Colonic mucosa (tissue), 4 donors: ENCODE results near the gene RTCB. TPM values are rescaled to one million over a fixed set of nuclear protein-coding genes. Genes with fewer than 3 reads are reported as not detected.
"Not testable (repeated sequence)": the region's sequence is repeated elsewhere in the genome, so short reads cannot be mapped to it uniquely, and the experiment has no call there.

Source experiments
- DNase-seq: peaks from one replicate; pipeline ENCODE4 v3.0.0-alpha.2; 2020
- H3K27ac ChIP-seq: fragments of 200-600 bp; one replicate; pipeline ENCODE4 v1.8.0; 2021
- H3K27me3 ChIP-seq: fragments of 200-600 bp; one replicate; pipeline ENCODE4 v1.8.0; 2021
- H3K36me3 ChIP-seq: fragments of 200-600 bp; one replicate; pipeline ENCODE4 v1.8.0; 2021
- H3K4me1 ChIP-seq: fragments of 200-600 bp; one replicate; pipeline ENCODE4 v1.8.0; 2021; ENCODE audit warnings: mild to moderate bottlenecking
- H3K4me3 ChIP-seq: fragments of 200-600 bp; one replicate; pipeline ENCODE4 v1.8.0; 2021
- H3K9ac ChIP-seq, 2 donors: one replicate each; pipeline ENCODE4 v1.7.0; 2013; ENCODE audit warnings: control low read depth in 2 of 2, low read depth in 2 of 2, low read length in 2 of 2
- H3K9me3 ChIP-seq: fragments of 200-600 bp; one replicate; pipeline ENCODE4 v1.8.0; 2021
- CTCF ChIP-seq: fragments of 200-600 bp; IDR thresholded peaks from one replicate; pipeline ENCODE4 v1.8.0; 2022; ENCODE audit warnings: antibody characterized with exemption, mild to moderate bottlenecking
- intact Hi-C: fragments of 100-400 bp; cut with DNase I; formaldehyde crosslinking; loops from one replicate; pipeline ENCODE4 v1.14.1; 2022
- total RNA-seq, 2 donors: library from RNA; stranded (reverse); fragmentation: NEBNext Ultra II Directional in 1 of 2; extraction: Animal tissue kit (Norgen Biotek cat#: 25700) in 1 of 2; gene quantifications; one replicate each; pipeline ENCODE4 v1.2.1, GENCODE V29; 2021
- donor health status: healthy.
- donor health status: DM: no; HTN: no; CAD: no.
- donor health status: DM: no; HTN: no; CAD: no.

RTCB gene
- total RNA-seq, 2 donors from 2014 or later, result 96.6 to 120 TPM

GRCh38 chr22:32353840-32354239 lies 58.2 kb downstream of the RTCB start:
- Histone ChIP-seq H3K27ac (no peak overlapping the region), H3K9ac (no peak overlapping the region), H3K4me3 (no peak overlapping the region), H3K27me3 (no peaks in the 10 kb centered on the region), H3K36me3 (no peaks in the 10 kb centered on the region), H3K9me3 (no peaks in the 10 kb centered on the region), H3K4me1 (no peaks in the 10 kb centered on the region)
- TF ChIP-seq CTCF, result no peak
- intact Hi-C loops, result no loop called here
- no peak for DNase-seq

GRCh38 chr22:32353292-32353691 lies 58.8 kb downstream of the RTCB start:
- no peaks in the 10 kb centered on the region for H3K9me3 ChIP-seq
- intact Hi-C loops, result no loop called here
- H3K27me3 ChIP-seq, result no peaks in the 10 kb centered on the region
- H3K4me3 ChIP-seq, result no peak overlapping the region
- no peak for DNase-seq
- H3K27ac ChIP-seq, result no peak overlapping the region
- no peaks in the 10 kb centered on the region for H3K36me3 ChIP-seq
- no peak for TF ChIP-seq CTCF
- no peak overlapping the region for H3K9ac ChIP-seq
- no peaks in the 10 kb centered on the region for H3K4me1 ChIP-seq

- no peak for TF ChIP-seq CTCF
- Histone ChIP-seq H3K4me1 (no peaks in the 10 kb centered on the region), H3K27me3 (no peaks in the 10 kb centered on the region), H3K36me3 (no peaks in the 10 kb centered on the region), H3K4me3 (no peak overlapping the region), H3K9ac (no peak overlapping the region), H3K9me3 (no peaks in the 10 kb centered on the region), H3K27ac (no peak overlapping the region)
- DNase-seq, result no peak
- intact Hi-C loops, result no loop called here
Observed at GRCh38 chr22:32352681-32353080, 59.4 kb downstream of the RTCB start.

GRCh38 chr22:32351875-32352274 lies 60.2 kb downstream of the RTCB start:
- H3K27ac ChIP-seq, H3K27me3 ChIP-seq, H3K9me3 ChIP-seq, H3K36me3 ChIP-seq, H3K4me1 ChIP-seq, DNase-seq, H3K9ac ChIP-seq, intact Hi-C loops, H3K4me3 ChIP-seq: not testable (repeated sequence)

GRCh38 chr22:32348031-32348611 lies 63.9 kb downstream of the RTCB start:
- no peaks in the 10 kb centered on the region for H3K36me3 ChIP-seq
- H3K4me1 ChIP-seq, result no peaks in the 10 kb centered on the region
- no peaks in the 10 kb centered on the region for H3K27me3 ChIP-seq
- H3K4me3 ChIP-seq, result no peak overlapping the region
- intact Hi-C loops, result no loop called here
- DNase-seq, result no peak
- no peak for TF ChIP-seq CTCF
- no peak overlapping the region for H3K9ac ChIP-seq
- H3K27ac ChIP-seq, result no peak overlapping the region
- H3K9me3 ChIP-seq, result no peaks in the 10 kb centered on the region

GRCh38 chr22:32343941-32344340 lies 68.1 kb downstream of the RTCB start:
- H3K27me3 ChIP-seq, result no peaks in the 10 kb centered on the region
- DNase-seq, result no peak
- intact Hi-C loops, result no loop called here
- H3K4me1 ChIP-seq, result no peaks in the 10 kb centered on the region
- H3K4me3 ChIP-seq, result no peak overlapping the region
- H3K9ac ChIP-seq, result no peak overlapping the region
- H3K36me3 ChIP-seq, result no peaks in the 10 kb centered on the region
- H3K27ac ChIP-seq, result no peak overlapping the region
- no peaks in the 10 kb centered on the region for H3K9me3 ChIP-seq
- TF ChIP-seq CTCF, result no peak
